DND-41 (cell line): ENCODE measurements around the gene TBC1D14.

ENCODE experiments used
- CTCF ChIP-seq: IDR thresholded peaks from 2 replicates; pipeline ENCODE4 v1.5.1; 2012; ENCODE audit warnings: borderline replicate concordance, low read length, moderate library complexity, mild to moderate bottlenecking; ENCODE audit not compliant: poor library complexity, severe bottlenecking; ENCODE audit errors: extremely low read depth
- EZH2 ChIP-seq: IDR thresholded peaks from 3 replicates; pipeline ENCODE4 v1.6.1; 2012; ENCODE audit warnings: borderline replicate concordance, low read depth, mild to moderate bottlenecking, moderate library complexity, low read length, inconsistent platforms; ENCODE audit not compliant: severe bottlenecking

GRCh38 chr4:7023901-7024300 is 114.3 kb downstream of the TBC1D14 start:
- TF ChIP-seq CTCF (no peak), EZH2 (no peak)
